Kidney glomerular epithelial cell (primary cell): Measurements from ENCODE around the gene PRRT4.
A peak's percentile ranks its signal among the peaks of the same experiment; 100 is the strongest.

Experiments used
- DNase-seq: peaks from one replicate; lab custom pipeline; 2025; lab: John Stamatoyannopoulos, UW

Gene PRRT4

GRCh38 chr7:128374041-128374440, 12.6 kb upstream of the PRRT4 start:
- DNase-seq, result no peak

DNA sequence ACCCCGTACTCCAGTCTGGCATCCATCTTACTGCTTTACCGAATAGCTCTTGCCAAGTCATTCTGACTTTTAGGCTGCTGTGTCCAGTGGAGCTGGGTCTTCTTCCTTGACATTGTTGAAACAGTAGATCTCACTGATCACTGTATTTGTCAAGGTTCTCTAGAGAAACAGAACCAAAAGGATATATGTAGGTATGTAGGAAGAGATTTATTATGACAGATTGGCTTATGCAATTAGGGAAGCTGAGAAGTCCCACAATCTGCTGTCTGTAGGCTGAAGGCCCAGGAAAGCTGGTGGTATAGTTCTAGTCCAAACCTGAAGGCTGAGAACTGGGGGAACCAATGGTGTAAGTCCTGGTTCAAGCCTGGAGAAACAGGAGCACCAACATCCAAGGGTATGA, 12.1 kb upstream of the PRRT4 start:
- DNase-seq, result no peak

GRCh38 chr7:128370491-128370890, 9.0 kb upstream of the PRRT4 start:
- no peak for DNase-seq

- no peak for DNase-seq
Observed at GRCh38 chr7:128366986-128367385, 5.5 kb upstream of the PRRT4 start.

GRCh38 chr7:128366300-128366699, 4.8 kb upstream of the PRRT4 start:
- no peak for DNase-seq

- no peak for DNase-seq
Observed at GRCh38 chr7:128365432-128365831, 3.9 kb upstream of the PRRT4 start.

DNA sequence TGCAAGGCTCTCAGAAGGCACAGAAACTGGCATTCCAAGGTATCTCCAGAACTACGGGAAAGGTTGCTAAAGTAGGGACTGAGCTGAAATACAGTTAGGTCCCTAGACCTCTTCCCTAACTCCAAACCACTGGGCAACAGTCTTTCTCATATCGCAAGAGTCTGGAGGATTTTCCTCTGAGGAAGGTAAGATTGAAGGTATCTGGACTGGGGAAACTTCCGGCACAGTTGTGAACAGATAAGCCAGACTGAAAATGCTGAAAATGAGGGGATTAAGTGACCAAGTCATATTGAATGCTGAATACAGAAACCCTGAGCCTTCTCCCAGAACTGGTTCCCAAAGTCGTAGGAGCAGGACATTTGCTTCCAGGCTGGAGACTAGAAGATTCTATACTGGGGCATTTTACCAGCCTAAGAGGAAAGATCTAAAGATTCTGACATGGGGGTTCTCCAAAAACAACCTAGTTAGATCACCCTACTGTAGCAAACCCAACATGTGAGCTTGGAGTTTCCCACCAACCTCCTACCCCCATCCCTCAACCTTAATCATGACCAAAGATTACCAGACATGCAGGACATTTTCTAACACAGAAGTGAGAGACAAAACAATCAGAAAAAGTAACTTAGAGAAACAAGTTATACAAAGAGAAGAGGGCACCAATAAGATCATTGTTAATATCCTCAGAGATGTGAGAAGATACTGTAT, 2.8 kb upstream of the PRRT4 start:
- DNase-seq, result no peak

- no peak for DNase-seq
Observed at GRCh38 chr7:128363261-128363721, 1.8 kb upstream of the PRRT4 start.

GRCh38 chr7:128362670-128363069, 1.2 kb upstream of the PRRT4 start:
- no peak for DNase-seq

GRCh38 chr7:128360359-128360678, 1.2 kb downstream of the PRRT4 start:
- no peak for DNase-seq

GRCh38 chr7:128359939-128360338, 1.6 kb downstream of the PRRT4 start:
- DNase-seq, result no peak

DNA sequence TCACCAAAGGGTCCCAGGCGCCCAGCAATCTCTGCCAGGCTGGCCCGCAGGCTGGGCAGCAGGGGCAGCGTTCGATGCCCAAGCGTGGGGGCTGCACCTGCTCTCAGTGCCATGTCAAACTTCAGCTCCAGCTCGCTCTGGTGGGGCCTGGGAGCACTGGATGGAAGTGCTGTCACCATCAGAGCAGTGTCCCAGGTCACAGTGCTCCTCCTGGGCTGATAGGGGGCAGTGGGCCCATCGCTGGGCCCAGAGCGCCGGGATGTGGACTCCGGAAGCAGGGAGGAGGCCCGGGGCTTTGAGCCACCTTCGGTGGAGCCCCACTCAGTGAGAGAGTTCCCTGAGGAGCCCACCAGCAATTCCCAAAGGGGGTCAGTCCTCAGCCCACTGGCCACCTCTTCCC, 2.2 kb downstream of the PRRT4 start:
- DNase-seq, result no peak

DNA sequence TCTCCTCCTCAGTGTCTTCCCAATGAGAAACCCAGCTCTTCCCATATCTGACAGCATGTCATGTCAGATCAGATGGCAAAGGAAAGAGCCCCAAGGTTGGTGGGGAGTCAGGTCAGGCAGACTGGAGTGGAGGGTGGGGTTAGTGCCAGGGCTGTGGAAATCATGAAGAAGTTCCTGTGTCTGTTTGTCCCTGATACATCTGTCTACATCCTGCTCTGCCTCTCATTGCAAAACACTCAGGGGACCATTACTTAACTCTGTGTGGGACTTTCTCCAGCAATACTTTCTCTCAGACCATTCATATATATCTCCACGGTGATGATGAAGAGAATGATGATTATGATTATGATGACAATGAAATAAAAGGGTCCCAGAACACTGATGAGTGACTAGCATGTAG, 3.3 kb downstream of the PRRT4 start:
- no peak for DNase-seq

DNA sequence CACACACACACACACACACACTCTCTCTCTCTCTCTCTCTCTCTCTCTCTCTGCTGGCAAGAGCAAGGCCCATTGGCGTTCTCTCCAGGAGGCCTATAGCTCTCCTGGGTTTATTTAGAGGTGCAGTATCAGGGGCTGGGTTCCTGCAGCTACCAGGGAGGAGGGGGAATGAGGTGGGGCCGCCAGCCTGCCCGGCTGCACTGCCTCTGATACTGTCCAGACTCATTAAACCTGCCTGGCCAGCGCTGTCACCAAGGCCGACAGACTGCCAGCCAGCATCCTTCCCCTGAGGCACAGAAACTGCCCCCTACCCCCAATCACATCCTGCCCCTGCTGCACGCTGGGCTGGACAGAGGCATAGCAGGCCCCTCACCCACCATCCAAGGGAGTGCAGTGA, 4.3 kb downstream of the PRRT4 start:
- DNase-seq, result no peak

DNA sequence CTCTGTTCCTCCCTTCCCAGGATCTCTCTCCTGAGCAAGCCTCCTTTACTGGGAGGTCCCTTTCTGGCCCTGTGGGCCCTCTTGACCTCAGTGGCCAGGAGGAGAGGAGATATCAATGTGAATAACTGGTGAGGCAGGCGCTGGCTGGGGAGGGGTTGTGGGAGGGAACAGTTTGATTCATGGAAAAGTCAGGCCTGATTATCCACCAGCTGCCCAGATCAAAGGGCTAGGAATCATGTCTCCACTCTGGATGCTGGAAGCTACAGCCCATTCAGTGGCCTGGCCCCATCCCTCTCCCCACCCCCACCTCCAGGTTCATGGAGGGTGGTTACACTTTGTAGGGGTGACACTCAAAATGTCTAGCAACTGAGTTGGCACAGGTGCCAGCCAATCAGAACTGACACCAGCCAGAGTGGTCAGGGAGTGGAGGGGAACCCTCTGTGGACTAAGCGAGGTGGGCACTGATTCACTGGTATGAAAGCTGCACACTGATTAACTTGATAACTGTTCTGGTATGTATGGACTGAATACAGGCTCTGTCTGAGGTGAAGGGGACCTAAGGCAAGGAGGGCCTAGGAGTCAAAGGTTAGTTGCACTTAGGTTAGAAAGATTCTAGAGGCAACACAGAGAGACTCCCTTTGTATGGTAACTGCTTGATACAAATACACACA, 4.8 kb downstream of the PRRT4 start:
- no peak for DNase-seq

GRCh38 chr7:128353610-128354009, 7.9 kb downstream of the PRRT4 start:
- DNase-seq, result no peak

DNA sequence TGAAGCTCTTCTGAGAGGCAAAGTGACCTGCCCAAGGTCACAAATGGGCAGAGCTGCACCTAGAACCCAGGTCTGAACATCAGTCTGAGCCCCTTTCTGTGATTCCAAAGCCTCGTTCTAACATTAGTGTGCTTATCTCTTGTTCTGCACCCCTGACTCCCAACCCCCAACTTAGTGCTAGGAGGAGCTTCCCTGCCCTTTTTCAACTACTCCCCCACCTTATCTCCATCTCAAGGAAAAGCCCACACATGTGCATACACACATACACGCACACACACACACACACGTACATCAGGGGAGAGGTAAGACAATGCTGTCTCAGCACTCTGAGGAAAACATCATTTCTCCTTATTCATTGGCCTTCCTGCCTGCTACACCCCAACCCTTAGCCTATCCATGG, 8.3 kb downstream of the PRRT4 start:
- no peak for DNase-seq

GRCh38 chr7:128352636-128353035, 8.9 kb downstream of the PRRT4 start:
- no peak for DNase-seq

GRCh38 chr7:128352153-128352537, 9.3 kb downstream of the PRRT4 start:
- DNase-seq, result no peak

DNA sequence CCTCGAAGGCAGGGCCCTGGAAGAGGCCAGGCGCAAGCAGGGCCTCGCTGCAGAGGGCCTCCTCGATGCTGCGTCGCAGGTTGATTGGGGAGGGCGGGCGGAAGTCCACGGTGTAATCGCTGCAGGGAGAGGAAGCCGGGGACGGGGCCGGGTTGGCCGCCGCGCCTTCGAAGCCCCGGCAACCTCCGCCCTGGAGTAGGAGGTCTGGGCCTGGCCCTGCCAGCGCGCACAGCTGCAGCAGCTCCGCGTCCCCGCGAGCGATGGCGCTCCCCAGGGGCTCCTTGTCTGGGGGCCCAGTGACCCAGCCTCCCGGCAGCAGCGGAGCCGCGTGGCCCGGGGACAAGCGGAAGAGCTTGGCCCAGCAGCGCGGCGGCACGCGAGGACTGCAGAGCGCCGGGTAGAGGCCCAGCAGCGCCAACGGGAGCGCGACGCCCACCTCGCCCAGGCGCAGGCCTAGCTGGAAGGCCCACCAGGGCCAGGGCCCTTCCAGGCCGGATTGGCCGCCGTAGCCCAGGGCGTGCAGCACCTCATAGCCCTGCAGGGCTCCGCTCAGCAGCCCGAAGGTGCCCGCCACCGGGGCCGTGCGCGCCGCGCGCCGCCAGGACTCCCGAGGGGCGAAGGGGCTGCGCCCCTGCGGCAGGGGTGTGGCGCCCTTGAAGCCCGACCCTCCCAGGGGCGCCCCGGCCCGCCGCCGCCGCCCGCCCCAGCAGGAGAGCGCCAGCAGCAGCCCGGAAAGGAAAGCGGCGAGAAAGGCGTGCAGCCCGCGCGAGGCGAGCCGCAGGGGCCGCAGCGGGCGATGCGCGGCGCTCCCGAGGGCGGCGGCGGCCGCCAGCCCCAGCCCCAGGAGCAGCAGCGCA, 10.0 kb downstream of the PRRT4 start:
- DNase-seq, result no peak

DNA sequence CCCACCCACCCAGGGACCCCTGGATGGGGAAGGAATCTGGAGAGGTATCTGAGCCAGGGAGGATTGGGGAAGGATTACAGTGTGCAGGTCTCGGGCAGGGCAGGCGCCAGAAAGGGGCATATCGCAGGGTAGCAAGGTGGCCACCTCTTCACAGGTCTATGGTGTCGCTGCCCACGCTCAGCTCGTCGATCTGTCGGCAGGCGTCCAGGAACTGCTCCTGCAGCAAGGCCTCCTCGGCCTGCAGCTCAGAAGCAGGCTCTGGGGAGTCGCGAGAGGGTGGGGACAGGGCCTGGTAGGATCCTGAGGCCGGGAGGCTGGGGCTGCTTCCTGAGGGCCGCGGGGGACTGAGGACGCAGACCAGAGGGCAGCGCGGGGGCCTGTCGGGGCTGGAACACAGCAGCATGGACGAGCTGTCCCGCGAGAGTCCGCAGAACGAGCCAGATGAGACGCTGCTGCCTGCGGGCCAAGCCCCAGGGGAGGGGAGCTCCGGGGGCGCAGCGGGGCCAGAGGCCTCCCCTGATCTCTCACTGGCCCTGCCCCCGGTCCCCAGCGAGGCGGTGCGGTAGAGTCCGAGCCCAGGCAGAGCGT, 10.7 kb downstream of the PRRT4 start:
- DNase-seq, result no peak

DNA sequence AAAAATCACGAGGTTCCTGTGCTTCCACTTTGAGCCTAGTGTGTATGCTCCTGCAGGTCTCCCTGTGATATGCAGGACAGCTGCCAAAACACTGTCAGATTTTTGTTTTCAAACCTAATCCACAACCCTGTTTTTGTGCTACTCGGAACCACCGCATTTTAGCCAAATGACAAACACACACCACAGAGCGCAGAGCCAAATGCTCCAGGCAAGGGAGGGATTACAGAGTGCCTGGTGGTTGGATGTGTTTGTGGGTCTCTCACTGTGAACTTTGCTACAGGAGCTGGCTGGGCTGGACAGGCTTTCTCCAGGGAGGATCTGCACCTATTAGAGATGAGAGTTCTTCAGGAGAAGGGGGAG, 12.0 kb downstream of the PRRT4 start:
- DNase-seq, result no peak

DNA sequence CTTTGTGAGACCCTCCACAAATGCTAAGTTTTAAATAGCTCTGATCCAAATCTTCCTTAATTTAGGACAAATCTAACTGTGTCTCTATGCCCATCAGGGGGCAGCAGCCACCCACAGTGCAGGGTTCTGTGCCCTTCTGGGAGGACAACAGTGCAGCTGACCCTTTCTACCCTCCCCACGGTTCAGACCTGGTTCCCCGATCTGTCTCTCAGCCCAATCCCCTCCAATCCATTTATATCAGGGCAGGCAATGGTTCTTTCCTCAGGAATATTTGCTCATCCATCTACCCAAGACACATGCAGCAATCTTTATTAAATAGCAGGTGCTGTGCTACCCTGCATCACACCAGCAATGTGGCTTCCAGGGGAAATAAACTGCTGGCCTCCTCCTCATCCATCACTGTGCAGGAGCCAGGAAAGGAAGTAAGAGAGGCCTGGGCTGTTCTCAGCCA, 13.8 kb downstream of the PRRT4 start:
- peak; percentile 39 for DNase-seq
